IPS DF 4.7 (cell line): ENCODE measurements around the gene ARRB1.

Experiments used
- DNase-seq: peaks from one replicate; pipeline ENCODE4 v3.0.0-alpha.2; 2013; ENCODE audit warnings: low spot score; ENCODE audit errors: extremely low read depth

Gene ARRB1

DNA sequence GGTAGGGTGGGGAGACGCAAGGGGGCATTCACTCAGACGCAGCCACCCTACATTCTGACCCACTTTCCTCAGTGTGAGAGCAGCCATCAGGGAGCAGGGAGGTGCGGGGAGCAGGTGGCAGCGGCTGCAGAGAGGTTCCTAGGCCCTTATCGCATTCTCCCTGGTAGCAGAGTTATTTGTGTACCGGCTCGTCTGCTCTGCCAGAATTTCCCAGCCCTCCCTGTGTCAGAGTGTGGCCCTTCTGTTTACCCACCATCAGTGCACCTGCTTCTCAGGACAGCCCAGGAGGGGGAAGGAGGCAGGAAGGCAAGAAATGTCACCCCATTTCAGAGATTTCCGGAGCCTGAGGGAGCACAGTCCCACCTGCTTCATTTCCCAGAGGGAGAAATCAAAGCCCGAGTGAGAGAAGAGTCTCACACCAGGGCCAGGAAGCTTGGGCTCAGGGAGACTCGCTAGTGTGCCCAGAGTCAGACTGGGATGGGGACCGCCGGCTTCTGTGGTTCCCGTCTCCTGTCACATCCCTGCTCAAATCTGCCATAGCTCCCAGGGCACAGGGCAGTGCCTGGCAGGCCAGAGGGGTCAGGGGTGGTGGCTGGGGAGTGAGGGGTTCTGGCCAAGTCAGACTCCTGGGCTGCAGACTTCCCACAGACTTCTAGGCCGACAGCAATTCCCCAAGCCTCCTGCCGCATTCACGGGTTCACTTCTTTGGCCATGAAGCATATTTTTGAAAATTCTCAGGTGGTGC, 49.7 kb downstream of the ARRB1 start:
- no peak for DNase-seq

DNA sequence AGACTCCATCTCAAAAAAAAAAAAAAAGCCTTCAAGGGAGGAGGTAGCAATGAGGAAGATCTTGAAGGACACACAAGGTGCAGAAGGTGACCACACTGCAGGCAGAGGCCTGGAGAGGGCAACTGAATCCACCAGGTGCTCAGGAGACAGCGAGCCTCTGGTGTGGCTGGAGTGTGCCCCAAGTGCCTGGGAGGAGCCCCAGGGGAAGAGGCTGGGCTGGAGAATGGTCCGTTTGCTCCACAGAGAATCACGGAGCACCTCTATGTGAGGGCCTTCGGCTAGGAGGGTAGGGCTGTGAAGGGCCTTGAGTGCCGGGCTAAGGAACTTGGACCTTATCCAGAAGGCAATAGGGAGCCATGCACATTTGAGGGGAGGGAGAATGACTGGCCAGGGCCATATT, 50.3 kb downstream of the ARRB1 start:
- DNase-seq, result no peak

DNA sequence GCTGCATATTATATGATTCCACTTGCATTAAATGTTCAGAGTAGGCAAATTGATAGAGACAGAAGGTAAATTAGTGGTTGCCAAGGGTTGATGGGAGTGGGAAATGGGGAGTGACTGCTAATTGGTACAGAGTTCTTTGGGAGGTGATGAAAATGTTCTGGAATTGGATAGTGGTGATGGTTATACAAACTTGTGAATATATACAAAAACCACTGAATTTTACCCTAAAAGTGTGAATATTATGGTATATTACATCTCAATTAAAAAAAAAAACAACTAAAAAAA, 52.5 kb downstream of the ARRB1 start:
- DNase-seq, result no peak

DNA sequence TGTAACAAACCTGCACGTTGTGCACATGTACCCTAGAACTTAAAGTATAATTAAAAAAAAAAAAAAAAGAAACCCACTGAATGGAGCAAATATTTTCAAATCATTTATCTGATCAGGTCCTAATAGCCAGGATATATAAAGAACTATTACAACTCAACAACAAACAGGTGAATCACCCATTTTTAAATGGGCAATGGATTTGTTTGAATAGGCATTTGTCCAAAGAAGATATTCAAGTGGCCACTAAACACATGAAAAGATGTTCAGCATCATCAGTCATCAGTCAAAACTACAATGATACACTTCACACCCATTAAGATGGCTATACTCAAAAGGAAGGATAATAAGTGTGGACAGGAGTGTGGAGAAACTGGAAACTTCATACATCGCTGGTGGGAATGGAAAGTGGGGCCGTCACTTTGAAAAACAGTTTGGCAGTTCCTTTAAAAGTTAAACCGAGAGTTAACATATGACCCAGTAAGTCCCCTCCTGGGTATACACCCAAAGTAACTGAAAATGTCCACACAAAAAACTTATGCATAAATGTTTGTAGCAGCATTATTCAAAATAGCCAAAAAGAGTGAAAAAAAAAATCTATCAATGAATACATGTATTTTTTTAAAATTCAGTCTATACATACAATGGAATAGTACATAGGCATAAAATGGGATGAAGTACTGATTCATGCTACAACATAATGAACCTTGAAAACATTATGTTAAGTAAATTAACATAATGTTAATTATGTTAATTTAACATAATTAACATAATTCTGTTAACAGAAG, 53.1 kb downstream of the ARRB1 start:
- DNase-seq, result no peak

DNA sequence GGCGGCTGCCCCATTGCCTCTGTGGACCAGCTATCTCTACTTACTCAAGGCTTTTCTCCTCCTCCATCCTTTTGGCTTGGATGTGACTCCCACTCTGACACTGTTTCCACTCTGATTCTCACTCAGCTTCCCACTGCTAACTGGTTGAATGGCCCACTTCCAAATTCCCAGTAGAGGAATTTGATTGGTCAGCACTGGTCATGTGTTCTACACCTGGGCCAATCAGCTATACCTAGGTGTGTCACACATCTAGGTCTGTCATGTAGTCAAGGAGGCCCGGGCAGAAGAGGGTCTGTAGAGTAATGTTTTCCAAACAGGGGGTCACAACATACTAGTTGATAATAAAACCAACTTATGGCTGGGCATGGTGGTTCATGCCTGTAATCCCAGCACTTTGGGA, 57.6 kb downstream of the ARRB1 start:
- no peak for DNase-seq

DNA sequence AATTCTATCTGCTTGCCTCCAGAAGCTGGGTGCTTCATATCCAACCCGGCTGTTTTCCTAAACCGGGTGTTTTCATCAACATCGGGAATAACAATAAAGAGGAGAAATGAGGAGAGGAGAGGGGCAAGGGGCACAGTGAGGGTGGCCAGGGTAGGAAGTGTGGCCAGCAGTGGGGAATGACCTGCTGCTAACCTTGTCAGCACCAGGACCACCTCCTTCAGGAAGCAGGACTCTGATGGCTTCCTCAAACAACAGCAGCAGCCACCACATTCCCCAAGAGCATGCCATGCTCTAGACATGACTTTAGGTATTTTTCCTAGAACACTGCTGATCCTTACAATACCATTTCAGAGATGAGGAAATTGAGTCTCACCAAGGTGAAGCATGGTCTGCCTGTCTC, 58.5 kb downstream of the ARRB1 start:
- DNase-seq, result no peak

DNA sequence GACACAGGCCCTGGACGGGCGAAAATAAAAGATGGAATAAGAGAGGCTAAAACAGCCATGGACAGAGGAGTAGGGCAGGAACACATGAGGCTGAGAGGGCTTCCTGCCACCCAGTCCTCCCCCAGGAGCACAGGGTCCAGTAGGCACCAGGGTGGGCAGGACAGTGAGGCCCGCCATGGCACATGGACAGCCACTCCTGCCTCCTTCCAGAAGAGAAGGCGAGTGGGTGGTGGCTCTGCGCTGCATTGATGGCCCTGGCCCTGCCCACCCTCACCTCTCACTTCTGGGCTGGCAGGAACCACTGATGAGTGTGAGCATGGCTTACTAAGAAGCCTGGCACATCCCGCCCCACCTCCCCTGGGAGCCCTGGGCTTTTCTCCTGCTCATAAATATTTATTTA, 59.7 kb downstream of the ARRB1 start:
- no peak for DNase-seq

DNA sequence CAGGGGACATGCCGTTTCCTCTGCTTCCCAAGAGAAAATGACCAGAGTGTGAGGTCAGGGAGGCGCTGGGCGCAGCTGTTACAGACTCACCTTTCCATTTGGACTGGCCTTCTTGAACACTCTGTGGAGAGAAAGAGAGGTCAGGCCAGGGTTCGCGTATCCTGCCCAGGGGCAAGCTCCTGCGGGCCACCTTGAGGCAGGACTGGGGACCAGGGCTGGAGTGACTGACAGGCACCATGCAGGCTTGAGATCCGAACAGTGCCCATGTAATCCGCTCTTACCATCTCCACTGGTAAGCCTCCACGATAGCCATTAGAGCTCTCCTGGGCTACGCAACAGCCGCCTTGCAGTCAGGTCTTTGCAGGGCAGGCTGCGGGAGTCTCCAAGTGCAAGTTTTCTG, 61.5 kb downstream of the ARRB1 start:
- no peak for DNase-seq

DNA sequence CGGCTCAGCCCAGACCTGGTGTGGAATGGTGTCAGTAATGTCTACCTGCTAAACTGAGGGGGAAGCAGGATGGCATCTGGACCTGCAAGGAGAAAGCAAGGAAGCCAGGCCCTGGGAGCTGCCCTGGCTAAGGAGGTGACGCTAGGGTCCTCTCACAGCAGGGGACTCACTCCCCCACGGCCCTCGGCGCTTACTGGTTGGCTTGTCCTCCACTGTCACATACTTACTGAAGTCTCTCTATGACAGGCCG, 62.0 kb downstream of the ARRB1 start:
- DNase-seq, result no peak

DNA sequence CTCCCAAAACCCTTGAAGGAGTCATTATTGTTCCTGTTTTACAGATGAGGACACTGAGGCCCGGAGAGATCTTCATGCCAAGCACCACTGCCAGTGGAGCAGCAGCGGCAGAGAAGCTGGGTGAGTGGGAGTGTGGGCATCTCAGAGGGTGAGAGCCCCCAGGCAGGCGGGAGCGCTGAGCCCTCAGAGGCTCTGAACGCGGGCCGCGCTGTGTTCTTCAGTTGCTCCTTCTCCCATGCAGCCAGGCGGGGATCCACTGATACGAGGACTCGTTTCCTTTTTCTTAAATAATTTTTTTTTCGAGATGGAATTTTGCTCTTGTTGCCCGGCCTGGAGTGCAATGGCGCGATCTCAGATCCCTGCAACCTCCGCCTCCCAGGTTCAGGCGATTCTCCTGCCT, 63.9 kb downstream of the ARRB1 start:
- no peak for DNase-seq

DNA sequence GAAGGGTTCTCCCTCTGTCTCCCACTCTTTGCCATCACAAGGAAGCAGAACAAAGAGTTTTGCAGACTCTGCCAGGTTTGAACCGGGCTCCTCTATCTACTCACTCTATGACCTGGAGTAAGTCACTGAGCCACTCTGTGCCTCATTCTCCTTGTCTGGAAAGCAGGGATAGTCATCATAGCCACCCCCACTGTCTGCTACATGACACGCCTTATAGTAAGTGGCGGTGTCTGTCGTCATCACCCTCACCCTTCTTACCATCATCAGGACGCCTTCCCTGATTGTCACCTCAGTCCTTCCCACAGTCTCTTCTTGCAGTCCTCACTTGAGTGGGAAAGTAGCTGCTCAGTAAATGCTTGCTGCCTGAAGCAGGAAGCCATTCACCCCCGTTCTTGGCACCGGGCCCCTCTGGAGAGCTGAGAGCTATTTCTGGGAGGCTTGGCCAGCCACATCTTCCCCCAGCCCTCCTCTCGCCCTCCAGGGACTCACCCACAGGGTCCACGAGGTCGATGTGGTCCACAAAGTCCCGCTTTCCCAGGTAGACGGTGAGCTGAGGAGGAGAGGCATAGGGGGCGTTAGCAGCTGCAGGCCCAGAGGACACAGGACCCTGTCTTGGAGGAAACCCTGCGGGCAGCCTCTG, 64.5 kb downstream of the ARRB1 start:
- no peak for DNase-seq

DNA sequence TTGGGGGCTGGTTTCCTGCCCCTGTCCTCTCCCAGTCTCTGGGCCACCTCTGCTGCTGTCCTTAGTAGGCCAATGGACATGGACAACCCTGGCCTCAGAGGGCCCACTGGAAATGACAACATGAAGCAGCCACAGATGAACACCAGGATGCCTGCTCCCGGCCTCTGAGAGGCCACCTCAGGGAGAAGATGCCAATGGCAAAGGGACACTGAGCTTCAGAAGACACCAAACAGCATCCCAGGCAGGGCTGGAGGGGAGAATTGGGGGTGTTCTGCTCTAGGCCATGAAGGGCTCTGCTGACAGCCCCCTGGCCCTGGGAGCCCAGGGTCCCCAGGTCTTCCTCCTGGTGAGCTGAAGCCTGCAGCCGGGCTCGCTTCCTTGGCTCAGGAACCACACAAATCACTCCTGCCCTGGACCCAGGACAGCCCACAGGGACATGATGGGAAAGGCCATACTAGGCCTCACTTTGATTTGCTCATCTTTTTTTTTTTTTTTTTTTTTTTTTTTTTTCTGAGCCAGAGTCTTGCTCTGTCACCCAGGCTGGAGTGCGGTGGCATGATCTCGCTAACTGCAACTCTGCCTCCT, 65.6 kb downstream of the ARRB1 start:
- no peak for DNase-seq

DNA sequence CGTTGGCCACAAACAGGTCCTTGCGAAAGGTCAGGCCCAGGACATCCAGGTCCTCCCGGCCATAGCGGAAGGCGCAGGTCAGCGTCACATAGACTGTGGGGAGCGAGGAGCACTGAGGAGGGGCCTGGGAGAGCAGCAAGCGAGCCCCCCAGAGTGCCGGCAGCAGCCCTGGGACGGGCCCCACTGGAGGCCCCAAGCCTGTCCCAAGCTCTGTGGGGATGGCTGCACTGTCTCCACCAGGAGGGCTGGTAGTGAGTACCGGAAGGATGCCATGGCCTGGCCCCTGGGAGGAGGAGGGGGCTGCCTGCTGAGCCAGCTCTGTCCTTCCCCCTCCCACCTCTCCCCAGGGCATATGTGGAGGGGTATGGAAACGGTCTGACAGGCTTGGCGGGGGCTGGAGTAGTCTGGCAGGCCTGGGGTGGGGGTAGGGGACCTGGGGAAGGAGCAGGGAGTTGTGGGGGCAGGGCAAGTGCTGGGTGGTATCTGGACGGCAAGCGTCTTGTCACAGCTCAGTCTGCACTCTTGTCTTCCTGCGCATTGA, 68.0 kb downstream of the ARRB1 start:
- no peak for DNase-seq

DNA sequence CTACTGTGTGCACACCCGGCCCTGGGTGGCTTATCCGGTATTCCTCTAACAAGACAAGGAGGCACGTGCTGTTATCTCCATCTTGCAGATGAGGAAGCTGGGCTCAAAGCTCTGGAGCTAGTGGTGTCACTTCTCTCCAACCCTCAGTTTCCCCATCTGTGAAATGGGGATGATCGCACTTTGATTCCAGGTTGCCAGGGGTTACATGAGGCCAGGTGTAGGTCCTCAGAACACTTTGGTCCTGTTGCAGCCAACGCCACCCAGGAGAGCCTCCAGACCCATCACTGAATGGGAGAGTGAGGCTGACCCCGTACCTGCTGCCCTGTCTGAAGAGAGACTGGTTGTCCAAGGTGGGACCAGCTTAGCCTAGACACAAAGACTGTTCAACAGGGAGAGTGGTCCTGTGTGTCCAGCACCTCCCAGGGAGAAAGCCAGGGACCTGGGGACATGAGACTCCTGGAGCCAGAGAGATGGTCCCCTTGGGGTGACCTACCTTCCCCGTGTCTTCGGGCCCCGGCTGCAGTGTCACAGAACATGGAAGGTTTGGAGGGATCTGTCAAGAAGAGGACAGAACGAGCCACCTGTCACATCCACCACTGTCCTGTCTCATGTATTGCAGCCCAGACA, 69.9 kb downstream of the ARRB1 start:
- DNase-seq, result no peak

DNA sequence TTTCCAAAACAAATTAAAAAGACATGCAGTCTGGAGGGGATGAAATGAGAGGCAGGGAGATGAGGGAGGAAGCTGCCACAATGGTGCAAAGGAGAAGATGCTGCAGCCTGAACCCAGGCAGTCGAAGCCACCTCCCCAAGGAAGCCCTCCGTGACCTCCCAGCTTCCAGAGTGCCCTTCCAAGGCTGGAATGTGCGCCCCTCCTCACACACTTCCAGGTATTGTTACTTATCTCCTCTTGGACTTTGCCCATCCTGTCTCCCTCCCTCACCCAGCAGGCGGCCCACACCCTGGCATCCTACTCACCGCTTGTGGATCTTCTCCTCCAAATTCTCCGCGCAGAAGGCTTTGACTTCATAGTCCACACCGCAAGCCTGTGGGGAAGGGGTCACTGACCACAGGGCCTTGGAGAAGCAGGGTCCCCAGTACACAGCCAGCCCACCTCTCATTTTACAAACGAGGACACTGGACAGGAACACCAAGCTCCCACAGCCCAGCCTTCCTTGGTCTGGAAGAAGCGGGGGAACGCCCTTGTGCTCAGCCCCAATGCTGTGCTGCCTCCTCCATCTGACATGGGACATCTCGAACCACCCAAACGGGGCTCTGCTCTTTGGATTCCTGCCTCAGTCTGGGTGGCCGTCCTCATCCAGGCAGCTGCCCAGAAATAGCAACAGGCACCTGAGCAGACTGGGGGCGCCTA, 70.5 kb downstream of the ARRB1 start:
- DNase-seq, result no peak

DNA sequence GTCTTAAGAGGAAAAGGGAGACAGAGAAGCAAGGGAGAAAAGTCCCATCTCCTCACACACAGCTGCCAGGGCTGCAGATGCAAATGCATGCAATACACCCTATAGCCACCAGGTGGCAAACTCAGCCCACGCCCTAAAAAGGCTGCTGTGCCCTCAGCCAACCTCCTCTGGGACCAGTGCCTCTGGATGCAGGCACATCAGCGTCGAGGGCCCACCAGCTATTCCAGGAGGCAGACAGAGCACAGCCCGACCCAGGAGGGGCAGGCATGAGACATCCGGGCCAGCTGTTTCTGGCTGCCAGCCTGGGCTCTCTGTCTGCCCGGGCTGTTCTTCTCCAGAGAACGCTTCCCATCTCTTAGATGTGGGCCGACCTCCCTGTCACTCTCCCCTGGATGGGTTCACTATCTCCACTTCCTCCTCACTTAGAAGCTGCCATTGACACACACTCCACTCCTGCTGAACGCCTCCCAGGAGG, 71.2 kb downstream of the ARRB1 start:
- DNase-seq, result peak; percentile 75

DNA sequence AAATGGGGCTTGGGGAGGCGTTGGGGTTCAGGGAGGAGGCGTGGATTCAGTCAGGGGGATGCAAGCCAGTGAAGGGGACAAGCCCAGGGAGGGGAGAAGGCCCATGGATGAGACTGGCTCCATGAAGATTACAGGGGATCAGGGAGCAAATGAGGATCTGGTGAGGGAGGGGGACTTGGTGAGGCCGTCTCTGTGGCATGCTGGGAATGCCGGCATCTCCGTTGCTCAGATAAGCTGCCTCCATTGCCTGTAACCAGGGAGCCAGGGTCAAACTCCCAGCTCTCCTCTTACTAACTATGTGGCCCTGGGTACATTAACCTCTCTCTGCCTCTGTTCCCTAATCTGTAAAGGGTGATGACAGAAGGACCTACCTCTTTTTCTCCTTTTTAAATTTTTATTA, 72.2 kb downstream of the ARRB1 start:
- DNase-seq, result no peak

DNA sequence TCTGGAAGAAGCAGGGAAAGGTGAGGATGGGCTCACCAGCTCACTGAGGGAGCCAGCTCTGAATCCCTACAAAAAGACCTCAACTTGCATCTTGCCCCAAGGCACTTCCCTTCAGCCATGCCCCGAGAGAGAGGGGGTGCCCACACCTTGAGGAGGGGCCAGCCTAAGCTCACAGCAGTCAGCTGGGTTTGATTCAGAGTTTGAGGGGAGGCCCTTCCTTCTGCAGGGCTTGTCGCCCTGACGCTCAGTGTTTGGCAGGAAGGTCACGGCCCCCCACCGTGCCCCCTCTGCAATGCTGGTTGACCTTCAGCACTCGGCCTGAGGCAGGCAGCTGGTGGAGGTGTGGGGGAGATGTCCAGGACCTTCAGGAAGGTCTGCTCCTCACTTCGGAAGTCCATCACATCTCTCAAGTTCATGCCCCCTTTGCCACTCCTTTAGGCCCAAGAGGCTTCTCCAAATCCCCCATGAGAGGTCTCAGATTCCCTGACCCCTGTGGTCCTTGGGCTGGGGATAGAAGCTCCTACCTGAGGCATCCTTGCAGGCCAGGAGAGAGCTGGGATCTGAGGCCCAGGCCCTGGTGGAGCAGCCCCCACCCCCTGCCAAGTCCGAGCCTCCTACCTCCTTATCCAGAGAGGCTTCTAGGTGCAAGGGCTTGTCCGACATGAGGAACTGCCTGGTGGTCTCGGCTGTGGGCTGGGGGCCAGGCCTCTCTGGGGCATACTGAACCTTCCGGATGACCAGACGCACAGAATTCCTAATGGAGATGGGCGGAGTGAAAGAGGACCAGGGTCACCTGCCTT, 73.3 kb downstream of the ARRB1 start:
- no peak for DNase-seq

DNA sequence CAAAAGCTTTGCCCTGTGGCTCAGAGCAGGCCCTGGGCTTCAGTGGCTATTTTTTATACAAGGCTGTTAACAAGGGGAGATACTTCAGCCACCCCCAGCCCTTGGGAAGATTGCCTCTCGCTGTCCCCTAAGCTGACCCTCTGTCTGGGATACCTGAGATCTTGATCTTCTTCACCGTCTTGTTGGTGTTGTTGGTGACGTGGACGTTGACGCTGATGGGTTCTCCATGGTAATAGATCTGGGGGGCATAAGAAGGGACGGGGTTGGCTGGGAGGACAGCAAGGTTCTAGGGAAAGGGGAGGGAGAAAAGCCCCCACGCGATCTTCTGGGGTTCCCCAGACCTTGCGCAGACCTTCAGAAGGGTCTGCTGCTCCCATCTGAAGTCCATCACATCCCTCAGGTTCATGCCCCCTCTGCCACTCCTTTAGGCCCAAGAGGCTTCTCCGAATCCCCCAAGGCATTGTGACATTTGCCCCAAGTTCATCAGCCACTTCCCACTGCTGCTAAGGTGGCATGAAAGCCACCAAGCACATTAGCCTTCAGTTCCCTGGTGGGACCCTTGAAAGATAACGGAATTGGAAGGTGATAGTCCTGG, 74.2 kb downstream of the ARRB1 start:
- no peak for DNase-seq

DNA sequence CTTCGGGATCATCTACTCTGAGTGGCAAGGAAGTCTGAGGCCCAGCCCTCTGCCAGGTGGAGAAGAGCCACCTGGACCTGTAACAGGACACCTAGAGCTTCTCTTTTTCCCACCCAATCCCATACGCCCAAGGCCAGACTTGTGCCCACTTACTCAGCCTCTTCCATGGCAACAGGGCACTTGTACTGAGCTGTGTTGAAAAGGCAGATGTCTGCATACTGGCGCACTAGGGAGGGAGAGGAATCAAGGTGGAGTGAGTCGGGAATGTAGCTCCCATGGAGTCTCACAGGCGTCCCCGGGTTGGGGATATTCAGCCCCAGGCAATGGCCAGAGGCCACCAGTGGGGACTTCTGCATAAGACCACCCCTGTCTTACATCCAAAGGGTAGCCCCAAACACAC, 74.8 kb downstream of the ARRB1 start:
- no peak for DNase-seq
